ENCODE data around the gene ATXN8OS. TPM values are rescaled to one million over a fixed set of nuclear protein-coding genes. Genes with fewer than 3 reads are reported as not detected.

Gene ATXN8OS
- total RNA-seq = not detected in 2 replicates

DNA sequence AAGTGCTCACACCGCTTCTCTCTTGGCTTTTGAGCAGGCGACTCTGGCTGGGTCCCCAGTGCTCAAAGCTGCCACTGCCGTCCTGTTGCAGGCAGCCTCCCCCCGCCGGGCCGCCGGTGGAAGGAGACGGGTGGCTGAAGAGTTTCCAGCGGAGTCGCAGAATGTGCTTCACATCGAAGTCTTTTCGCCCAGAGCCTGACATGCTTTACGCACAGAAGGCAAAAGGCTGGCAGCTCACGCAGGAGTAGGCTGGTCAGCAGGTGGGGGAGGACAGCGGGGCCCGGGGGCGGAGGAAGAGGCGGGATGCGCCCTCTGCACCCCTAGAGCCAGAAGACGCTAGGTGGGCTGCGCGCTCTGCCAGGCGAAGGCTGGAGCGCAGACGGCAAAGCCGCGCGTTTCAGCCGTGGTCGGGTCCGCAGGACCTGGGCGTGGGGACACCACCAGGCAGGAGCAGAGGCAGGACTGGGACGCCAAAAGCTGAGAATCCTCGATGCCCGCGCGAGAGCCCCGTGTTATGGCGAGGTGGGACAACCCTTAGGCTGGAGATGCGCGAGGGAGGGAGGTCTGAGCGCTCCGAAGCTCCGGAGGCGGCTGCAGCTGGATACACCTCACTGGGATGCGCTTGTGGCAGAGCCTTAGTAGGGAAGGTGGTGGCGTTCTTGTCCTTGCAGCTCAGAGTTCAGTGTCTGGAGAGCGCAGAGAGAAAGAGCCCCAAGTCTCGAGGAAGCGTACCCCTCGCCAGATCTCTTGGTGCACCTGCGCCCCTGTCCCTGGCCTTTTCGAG lies at the start of gene ATXN8OS:
Gene ATXN8OS (plus strand): TSS at position 329 of the 784 bp plus-strand sequence.

DNA sequence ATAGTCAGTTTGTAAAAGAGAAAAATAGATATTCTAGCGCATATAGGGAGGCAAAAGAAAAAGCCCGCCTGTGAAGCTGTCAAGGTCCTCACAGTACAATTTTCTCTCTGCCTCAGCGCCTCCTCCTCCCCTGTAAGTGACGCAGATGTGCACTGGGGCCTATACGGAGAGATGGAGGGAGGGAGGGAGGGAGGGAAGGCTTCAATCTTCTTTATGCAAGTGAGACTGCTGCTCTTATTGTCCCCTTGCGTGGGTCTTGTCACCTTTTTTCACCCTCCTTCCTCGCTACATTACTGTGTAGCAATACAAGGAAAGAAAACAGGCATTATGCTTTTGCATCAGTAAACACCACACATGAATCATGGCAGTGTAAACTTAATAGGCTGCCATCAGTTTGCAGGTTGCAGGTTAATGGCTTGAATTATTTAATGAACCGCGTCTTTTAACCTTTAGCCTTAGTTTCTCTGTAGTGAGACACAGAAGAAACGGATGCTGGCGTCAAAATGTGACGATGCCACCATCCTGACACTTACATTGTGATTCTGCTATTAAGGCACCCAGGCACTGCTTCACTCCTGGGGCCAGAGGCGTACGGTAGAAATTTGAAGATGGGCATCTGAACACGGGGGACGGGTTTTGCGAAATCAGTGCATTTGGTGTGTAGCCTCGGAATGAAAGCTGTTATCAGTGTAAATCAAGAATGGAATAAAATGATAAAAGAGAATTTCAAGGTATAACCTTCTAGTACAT lies 905 bp downstream of the ATXN8OS start, which contains the start of gene KLHL1:
Gene KLHL1 (minus strand): TSS at position 97 of the 750 bp plus-strand sequence. CDS start 753 bp downstream, outside the sequence.

Other genes with a start within 250 kb of the ATXN8OS start
- not detected in 2 replicates for gene KLHL1, start 626 bp downstream of the ATXN8OS start, total RNA-seq